Stimulated activated CD4-positive, alpha-beta T cell treated with anti-CD3 and anti-CD28 coated beads, Interleukin-1b, Interleukin-23, amount 100 ng/mL, for 24 hours (primary cell): Measurements from ENCODE around the gene DIP2B.
"Not testable (repeated sequence)": the region's sequence is repeated elsewhere in the genome, so short reads cannot be mapped to it uniquely, and the experiment has no call there.

Source experiments
- DNase-seq, 4 experiments: peaks; one replicate each; pipeline ENCODE4 v3.0.0-alpha.2; 2020; ENCODE audit warnings: low read depth in 4 of 4, low spot score in 1 of 4

The DIP2B gene

GRCh38 chr12:50672158-50672557 lies 167.4 kb downstream of the DIP2B start:
- DNase-seq: no peak

GRCh38 chr12:50676756-50677155 lies 172.0 kb downstream of the DIP2B start:
- DNase-seq: no peak

- DNase-seq: no peak
Observed at GRCh38 chr12:50677858-50678257, 173.1 kb downstream of the DIP2B start.

- no peak for DNase-seq
Observed at GRCh38 chr12:50678650-50679365, 174.0 kb downstream of the DIP2B start.

GRCh38 chr12:50679612-50680011 lies 174.8 kb downstream of the DIP2B start:
- DNase-seq: no peak

GRCh38 chr12:50681064-50681463 lies 176.3 kb downstream of the DIP2B start:
- DNase-seq: not testable (repeated sequence)

- no peak for DNase-seq
Observed at GRCh38 chr12:50685641-50686040, 180.9 kb downstream of the DIP2B start.

GRCh38 chr12:50686406-50686805 lies 181.6 kb downstream of the DIP2B start:
- DNase-seq: no peak

- no peak for DNase-seq
Observed at GRCh38 chr12:50686976-50687375, 182.2 kb downstream of the DIP2B start.

- no peak for DNase-seq
Observed at GRCh38 chr12:50689437-50689836, 184.7 kb downstream of the DIP2B start.

- DNase-seq: no peak
Observed at GRCh38 chr12:50690925-50691324, 186.1 kb downstream of the DIP2B start.

GRCh38 chr12:50695961-50696360 lies 191.2 kb downstream of the DIP2B start:
- DNase-seq: no peak

GRCh38 chr12:50696931-50697330 lies 192.1 kb downstream of the DIP2B start:
- no peak for DNase-seq

- no peak for DNase-seq
Observed at GRCh38 chr12:50699154-50699553, 194.4 kb downstream of the DIP2B start.

- no peak for DNase-seq
Observed at GRCh38 chr12:50699940-50700339, 195.2 kb downstream of the DIP2B start.

GRCh38 chr12:50706606-50707005 lies 201.8 kb downstream of the DIP2B start:
- no peak for DNase-seq

GRCh38 chr12:50707396-50707795 lies 202.6 kb downstream of the DIP2B start:
- DNase-seq: no peak

GRCh38 chr12:50708631-50709030 lies 203.8 kb downstream of the DIP2B start:
- DNase-seq: no peak

- DNase-seq: no peak
Observed at GRCh38 chr12:50711121-50711520, 206.3 kb downstream of the DIP2B start.

GRCh38 chr12:50715174-50715573 lies 210.4 kb downstream of the DIP2B start:
- DNase-seq: no peak

GRCh38 chr12:50718760-50719159 lies 214.0 kb downstream of the DIP2B start:
- no peak for DNase-seq

- no peak for DNase-seq
Observed at GRCh38 chr12:50720085-50720484, 215.3 kb downstream of the DIP2B start.

- no peak for DNase-seq
Observed at GRCh38 chr12:50720501-50720900, 215.7 kb downstream of the DIP2B start.
